Subcutaneous abdominal adipose tissue (tissue), 5 donors: ENCODE data around the gene FTO.

Experiments
- H3K27ac ChIP-seq: one replicate; pipeline ENCODE4 v1.7.0; 2013; ENCODE audit warnings: low read depth, mild to moderate bottlenecking, inconsistent platforms, low read length, moderate library complexity
- H3K27me3 ChIP-seq, 5 donors: one replicate each; pipeline ENCODE4 v1.7.0; 2013; ENCODE audit warnings: low read length in 5 of 5, inconsistent platforms in 1 of 5; ENCODE audit not compliant: control insufficient read depth in 5 of 5, insufficient read depth in 4 of 5
- H3K36me3 ChIP-seq, 5 donors: one replicate each; pipeline ENCODE4 v1.7.0; 2013; ENCODE audit warnings: low read length in 5 of 5; ENCODE audit not compliant: control insufficient read depth in 5 of 5, insufficient read depth in 5 of 5
- H3K4me1 ChIP-seq, 5 donors: one replicate each; pipeline ENCODE4 v1.7.0; 2013; ENCODE audit warnings: low read length in 5 of 5, mild to moderate bottlenecking in 3 of 5, moderate library complexity in 1 of 5; ENCODE audit not compliant: control insufficient read depth in 5 of 5, insufficient read depth in 5 of 5
- H3K4me3 ChIP-seq, 5 donors: one replicate each; pipeline ENCODE4 v1.7.0; 2013; ENCODE audit warnings: low read length in 5 of 5, low read depth in 1 of 5
- H3K9ac ChIP-seq, 5 donors: one replicate each; pipeline ENCODE4 v1.7.0; 2013; ENCODE audit warnings: low read length in 5 of 5, mild to moderate bottlenecking in 4 of 5, moderate library complexity in 3 of 5
- H3K9me3 ChIP-seq, 5 donors: one replicate each; pipeline ENCODE4 v1.7.0; 2013; ENCODE audit warnings: low read length in 5 of 5; ENCODE audit not compliant: control insufficient read depth in 5 of 5
- donor health status: healthy.
- donor health status: healthy.
- donor health status: healthy.
- donor health status: healthy.
- donor health status: healthy.

FTO gene

GRCh38 chr16:54090602-54091001 lies 386.6 kb downstream of the FTO start:
- no peak overlapping the region for H3K9ac ChIP-seq
- no peak overlapping the region for H3K4me3 ChIP-seq
- no peak overlapping the region for H3K27ac ChIP-seq
- H3K9me3 ChIP-seq, result peaks cover 0 to 3% (median 0%) of the 10 kb centered on the region in 5 donors
- no peaks in the 10 kb centered on the region for H3K4me1 ChIP-seq
- peaks cover 0 to 7% (median 2%) of the 10 kb centered on the region in 5 donors for H3K36me3 ChIP-seq
- H3K27me3 ChIP-seq, result no peaks in the 10 kb centered on the region

GRCh38 chr16:54093281-54093680 lies 389.3 kb downstream of the FTO start:
- H3K36me3 ChIP-seq, result peaks cover 0 to 8% (median 0%) of the 10 kb centered on the region in 5 donors
- H3K27ac ChIP-seq, result no peak overlapping the region
- H3K9me3 ChIP-seq, result peaks cover 0 to 10% (median 7%) of the 10 kb centered on the region in 5 donors
- no peaks in the 10 kb centered on the region for H3K4me1 ChIP-seq
- H3K4me3 ChIP-seq, result no peak overlapping the region
- H3K27me3 ChIP-seq, result no peaks in the 10 kb centered on the region
- no peak overlapping the region for H3K9ac ChIP-seq

GRCh38 chr16:54094641-54095040 lies 390.7 kb downstream of the FTO start:
- Histone ChIP-seq H3K27me3 (no peaks in the 10 kb centered on the region), H3K4me1 (no peaks in the 10 kb centered on the region), H3K27ac (no peak overlapping the region), H3K9me3 (peaks cover 0 to 10% (median 7%) of the 10 kb centered on the region in 5 donors), H3K4me3 (no peak overlapping the region), H3K36me3 (peaks cover 0 to 8% (median 0%) of the 10 kb centered on the region in 5 donors), H3K9ac (no peak overlapping the region)

- H3K36me3 ChIP-seq, result peaks cover 0 to 8% (median 0%) of the 10 kb centered on the region in 5 donors
Observed at GRCh38 chr16:54096607-54097006, 392.7 kb downstream of the FTO start.

GRCh38 chr16:54097774-54098173 lies 393.8 kb downstream of the FTO start:
- no peaks in the 10 kb centered on the region for H3K4me1 ChIP-seq
- H3K9me3 ChIP-seq, result peaks cover 0 to 10% (median 7%) of the 10 kb centered on the region in 5 donors
- H3K27me3 ChIP-seq, result no peaks in the 10 kb centered on the region
- no peak overlapping the region for H3K9ac ChIP-seq
- H3K36me3 ChIP-seq, result peaks cover 0 to 8% (median 0%) of the 10 kb centered on the region in 5 donors
- no peak overlapping the region for H3K4me3 ChIP-seq
- H3K27ac ChIP-seq, result no peak overlapping the region

More at GRCh38 chr16:54096607-54097006, 392.7 kb downstream of the FTO start:
- Histone ChIP-seq H3K9me3 (peaks cover 0 to 10% (median 7%) of the 10 kb centered on the region in 5 donors), H3K4me3 (no peak overlapping the region), H3K4me1 (no peaks in the 10 kb centered on the region), H3K9ac (no peak overlapping the region), H3K27ac (no peak overlapping the region), H3K27me3 (no peaks in the 10 kb centered on the region)

- Histone ChIP-seq H3K4me3 (no peak overlapping the region), H3K27ac (no peak overlapping the region), H3K4me1 (no peaks in the 10 kb centered on the region), H3K9ac (no peak overlapping the region), H3K36me3 (peaks cover 0 to 8% (median 0%) of the 10 kb centered on the region in 5 donors), H3K27me3 (no peaks in the 10 kb centered on the region), H3K9me3 (peaks cover 0 to 10% (median 7%) of the 10 kb centered on the region in 5 donors)
Observed at GRCh38 chr16:54098247-54098646, 394.3 kb downstream of the FTO start.

- Histone ChIP-seq H3K27ac (no peak overlapping the region), H3K9me3 (peaks cover 0 to 10% (median 7%) of the 10 kb centered on the region in 5 donors), H3K36me3 (peaks cover 0 to 4% (median 0%) of the 10 kb centered on the region in 5 donors), H3K4me1 (no peaks in the 10 kb centered on the region), H3K9ac (no peak overlapping the region), H3K27me3 (no peaks in the 10 kb centered on the region), H3K4me3 (no peak overlapping the region)
Observed at GRCh38 chr16:54099627-54100026, 395.7 kb downstream of the FTO start.

GRCh38 chr16:54102888-54103866 lies 399.2 kb downstream of the FTO start:
- H3K27me3 ChIP-seq, result no peaks in the 10 kb centered on the region
- no peak overlapping the region for H3K9ac ChIP-seq
- H3K27ac ChIP-seq, result no peak overlapping the region
- no peaks in the 10 kb centered on the region for H3K4me1 ChIP-seq
- no peaks in the 10 kb centered on the region for H3K9me3 ChIP-seq
- no peak overlapping the region for H3K4me3 ChIP-seq
- H3K36me3 ChIP-seq, result no peaks in the 10 kb centered on the region

GRCh38 chr16:54106057-54106456 lies 402.1 kb downstream of the FTO start:
- no peak overlapping the region for H3K4me3 ChIP-seq
- H3K4me1 ChIP-seq, result no peaks in the 10 kb centered on the region
- no peak overlapping the region for H3K9ac ChIP-seq
- no peak overlapping the region for H3K27ac ChIP-seq
- H3K9me3 ChIP-seq, result no peaks in the 10 kb centered on the region
- no peaks in the 10 kb centered on the region for H3K27me3 ChIP-seq
- peaks cover 0 to 4% (median 0%) of the 10 kb centered on the region in 5 donors for H3K36me3 ChIP-seq

- H3K27ac ChIP-seq, result no peak overlapping the region
- H3K9ac ChIP-seq, result no peak overlapping the region
- peaks cover 5 to 14% (median 8%) of the 10 kb centered on the region in 5 donors for H3K36me3 ChIP-seq
- no peak overlapping the region for H3K4me3 ChIP-seq
- peaks cover 0 to 2% (median 0%) of the 10 kb centered on the region in 5 donors for H3K4me1 ChIP-seq
- H3K27me3 ChIP-seq, result no peaks in the 10 kb centered on the region
- no peaks in the 10 kb centered on the region for H3K9me3 ChIP-seq
Observed at GRCh38 chr16:54107583-54108202, 403.7 kb downstream of the FTO start.
